Osteoblast (primary cell): ENCODE measurements around the gene TFE3. TPM values are rescaled to one million over a fixed set of nuclear protein-coding genes. Genes with fewer than 3 reads are reported as not detected.

Source experiments
- DNase-seq: peaks from one replicate; pipeline ENCODE4 v3.0.0; 2011; ENCODE audit warnings: low spot score, mixed read lengths; ENCODE audit not compliant: insufficient read length; ENCODE audit errors: missing footprints
- H2AFZ ChIP-seq: 2 replicates; pipeline ENCODE4 v1.6.0; 2011; ENCODE audit warnings: mild to moderate bottlenecking, low read length
- H3K27ac ChIP-seq: 2 replicates; pipeline ENCODE4 v1.5.1; 2011; ENCODE audit warnings: mild to moderate bottlenecking, low read depth, low read length, moderate library complexity
- H3K27me3 ChIP-seq: 2 replicates; pipeline ENCODE4 v1.6.0; 2012; ENCODE audit warnings: mild to moderate bottlenecking, control low read depth, inconsistent platforms, low read length, moderate library complexity; ENCODE audit not compliant: insufficient read depth
- H3K36me3 ChIP-seq: 2 replicates; pipeline ENCODE4 v1.5.1; 2011; ENCODE audit warnings: mild to moderate bottlenecking, low read length, control low read depth, moderate library complexity; ENCODE audit not compliant: insufficient read depth
- H3K4me1 ChIP-seq: 2 replicates; pipeline ENCODE4 v1.5.1; 2011; ENCODE audit warnings: mild to moderate bottlenecking, low read length, control low read depth, moderate library complexity; ENCODE audit not compliant: insufficient read depth
- H3K4me2 ChIP-seq: 2 replicates; pipeline ENCODE4 v1.6.0; 2011; ENCODE audit warnings: mild to moderate bottlenecking, low read length; ENCODE audit not compliant: insufficient read depth
- H3K4me3 ChIP-seq: fragments of 200-600 bp; sonication (generic); 3 replicates; pipeline ENCODE4 v1.5.1; 2012; ENCODE audit warnings: mild to moderate bottlenecking, low read length, inconsistent platforms; ENCODE audit not compliant: insufficient read depth
- H3K79me2 ChIP-seq: 2 replicates; pipeline ENCODE4 v1.6.0; 2012; ENCODE audit warnings: mild to moderate bottlenecking, low read length, control low read depth, inconsistent platforms; ENCODE audit not compliant: insufficient read depth
- H3K9me3 ChIP-seq: 2 replicates; pipeline ENCODE4 v1.5.1; 2011; ENCODE audit warnings: low read depth, low read length, control low read depth
- H4K20me1 ChIP-seq: 2 replicates; pipeline ENCODE4 v1.6.0; 2012; ENCODE audit warnings: mild to moderate bottlenecking, low read length, control low read depth; ENCODE audit not compliant: insufficient read depth
- CTCF ChIP-seq: IDR thresholded peaks from 2 replicates; pipeline ENCODE4 v1.5.1; 2011; ENCODE audit warnings: mild to moderate bottlenecking, low read depth, low read length, moderate library complexity; ENCODE audit errors: extremely low read depth
- total RNA-seq: library from RNA; depleted of rRNA; stranded (reverse); fragments of >200 nt; gene quantifications from 2 replicates; pipeline ENCODE4 v1.2.3, GENCODE V29; 2012

Gene TFE3
- total RNA-seq, 1 donor = 46.7 TPM

GRCh38 chrX:49061916-49062315 is 18.8 kb upstream of the TFE3 start:
- no peaks in the 10 kb centered on the region for H3K79me2 ChIP-seq
- H3K4me2 ChIP-seq = no peak overlapping the region
- no peak overlapping the region for H3K27ac ChIP-seq
- no peaks in the 10 kb centered on the region for H3K4me1 ChIP-seq
- H3K36me3 ChIP-seq = no peaks in the 10 kb centered on the region
- no peak overlapping the region for H3K4me3 ChIP-seq
- TF ChIP-seq CTCF = no peak
- H2AFZ ChIP-seq = no peak overlapping the region
- H3K9me3 ChIP-seq = no peaks in the 10 kb centered on the region
- H4K20me1 ChIP-seq = no peaks in the 10 kb centered on the region
- no peaks in the 10 kb centered on the region for H3K27me3 ChIP-seq
- peak; percentile 80 for DNase-seq

- Histone ChIP-seq H3K36me3 (no peaks in the 10 kb centered on the region), H2AFZ (no peak overlapping the region), H3K79me2 (no peaks in the 10 kb centered on the region), H3K9me3 (no peaks in the 10 kb centered on the region), H3K27ac (no peak overlapping the region), H3K4me3 (no peak overlapping the region), H3K4me1 (no peaks in the 10 kb centered on the region), H3K4me2 (no peak overlapping the region), H3K27me3 (no peaks in the 10 kb centered on the region), H4K20me1 (no peaks in the 10 kb centered on the region)
- peak; percentile 56 for DNase-seq
- TF ChIP-seq CTCF = no peak
Measured at GRCh38 chrX:49061490-49061889, 18.3 kb upstream of the TFE3 start.

- Histone ChIP-seq H3K4me2 (no peak overlapping the region), H4K20me1 (no peaks in the 10 kb centered on the region), H3K4me1 (no peaks in the 10 kb centered on the region), H3K9me3 (no peaks in the 10 kb centered on the region), H3K27me3 (no peaks in the 10 kb centered on the region), H3K79me2 (no peaks in the 10 kb centered on the region), H3K4me3 (no peak overlapping the region), H3K27ac (no peak overlapping the region), H2AFZ (no peak overlapping the region), H3K36me3 (no peaks in the 10 kb centered on the region)
- DNase-seq = peak; percentile 77
- no peak for TF ChIP-seq CTCF
Measured at GRCh38 chrX:49060914-49061313, 17.8 kb upstream of the TFE3 start.

- TF ChIP-seq CTCF = no peak
Measured at GRCh38 chrX:49059681-49060085, 16.5 kb upstream of the TFE3 start.

More at GRCh38 chrX:49059681-49060085, 16.5 kb upstream of the TFE3 start:
- Histone ChIP-seq H3K27me3 (no peaks in the 10 kb centered on the region), H3K4me1 (no peaks in the 10 kb centered on the region), H3K27ac (no peak overlapping the region), H3K4me2 (no peak overlapping the region), H3K36me3 (no peaks in the 10 kb centered on the region), H4K20me1 (no peaks in the 10 kb centered on the region), H3K4me3 (no peak overlapping the region), H2AFZ (no peak overlapping the region), H3K9me3 (no peaks in the 10 kb centered on the region), H3K79me2 (no peaks in the 10 kb centered on the region)
- DNase-seq = peak; percentile 73
